IMR-90 (cell line): Measurements from ENCODE around the gene RPS27. TPM values are rescaled to one million over a fixed set of nuclear protein-coding genes. Genes with fewer than 3 reads are reported as not detected.

Experiments
- ATAC-seq: fragments of 200-7000 bp; cut with Tn5 transposase; 2 replicates; pipeline ENCODE4 v1.9.1; 2020; ENCODE audit warnings: low read depth, mild to moderate bottlenecking, moderate library complexity
- BruUV-seq: library from RNA; stranded (reverse); fragments of 400-500 nt; replicated peaks from 2 replicates; lab custom pipeline; 2021; lab: Mats Ljungman, UMichigan
- CTCF ChIA-PET: fragments of 300-600 bp; formaldehyde crosslinking; extraction: SDS; loops from one replicate; lab custom pipeline; 2021; ENCODE audit warnings: antibody characterized with exemption; lab: Yijun Ruan, JAX
- POLR2A ChIA-PET: fragments of 300-600 bp; sonication (Branson Sonifier 250); formaldehyde crosslinking; loops from one replicate; lab custom pipeline; 2022; ENCODE audit warnings: antibody characterized with exemption; ENCODE audit not compliant: unreplicated experiment; lab: Charles Lee
- DNase-seq: peaks from one replicate; pipeline ENCODE4 v3.0.0; 2013
- H2AFZ ChIP-seq: replicated peaks from 2 replicates; pipeline ENCODE3; 2013; ENCODE audit warnings: low read length, mild to moderate bottlenecking; ENCODE audit not compliant: poor library complexity
- H2AK5ac ChIP-seq: 2 replicates; pipeline ENCODE4 v1.6.1; 2013; ENCODE audit warnings: low read depth, low read length, inconsistent platforms
- H2AK9ac ChIP-seq: replicated peaks from 2 replicates; pipeline ENCODE3; 2013; ENCODE audit warnings: mild to moderate bottlenecking, low read depth, low read length, moderate library complexity; ENCODE audit not compliant: poor library complexity
- H2BK120ac ChIP-seq: 2 replicates; pipeline ENCODE4 v1.6.1; 2013; ENCODE audit warnings: low read depth, low read length, inconsistent platforms
- H2BK15ac ChIP-seq: 3 replicates; pipeline ENCODE4 v1.6.1; 2013; ENCODE audit warnings: low read depth, low read length, inconsistent platforms
- H2BK20ac ChIP-seq: 2 replicates; pipeline ENCODE4 v1.6.1; 2013; ENCODE audit warnings: low read depth, mild to moderate bottlenecking, inconsistent platforms, low read length, moderate library complexity
- H2BK5ac ChIP-seq: 2 replicates; pipeline ENCODE4 v1.6.1; 2013; ENCODE audit warnings: mild to moderate bottlenecking, low read depth, low read length, inconsistent platforms; ENCODE audit not compliant: poor library complexity, severe bottlenecking
- H3K14ac ChIP-seq: replicated peaks from 2 replicates; pipeline ENCODE4 v1.6.1; 2013; ENCODE audit warnings: low read depth, low read length, inconsistent platforms
- H3K18ac ChIP-seq: 2 replicates; pipeline ENCODE4 v1.6.1; 2013; ENCODE audit warnings: low read depth, low read length, control low read depth
- H3K23ac ChIP-seq: 2 replicates; pipeline ENCODE4 v1.6.1; 2013; ENCODE audit warnings: low read depth, low read length, inconsistent platforms
- H3K27ac ChIP-seq: 2 replicates; pipeline ENCODE4 v1.5.1; 2013; ENCODE audit warnings: mild to moderate bottlenecking, control low read depth, low read length; ENCODE audit not compliant: insufficient read depth
- H3K27me3 ChIP-seq: 2 replicates; pipeline ENCODE4 v1.6.1; 2013; ENCODE audit warnings: low read length; ENCODE audit not compliant: control insufficient read depth, insufficient read depth
- H3K36me3 ChIP-seq: 2 replicates; pipeline ENCODE4 v1.6.1; 2013; ENCODE audit warnings: low read length, mixed read lengths; ENCODE audit not compliant: control insufficient read depth, insufficient read depth
- H3K4ac ChIP-seq: 2 replicates; pipeline ENCODE4 v1.6.1; 2013; ENCODE audit warnings: low read depth, low read length, inconsistent platforms
- H3K4me1 ChIP-seq: 2 replicates; pipeline ENCODE4 v1.6.1; 2013; ENCODE audit warnings: low read length, mixed read lengths; ENCODE audit not compliant: control insufficient read depth, insufficient read depth
- H3K4me2 ChIP-seq: 2 replicates; pipeline ENCODE4 v1.6.1; 2013; ENCODE audit warnings: low read depth, mild to moderate bottlenecking, control low read depth, low read length, moderate library complexity
- H3K4me3 ChIP-seq: 2 replicates; pipeline ENCODE4 v1.5.1; 2013; ENCODE audit warnings: low read depth, mild to moderate bottlenecking, control low read depth, low read length, moderate library complexity; ENCODE audit not compliant: insufficient read depth
- H3K56ac ChIP-seq: 2 replicates; pipeline ENCODE4 v1.6.1; 2013; ENCODE audit warnings: low read length, inconsistent platforms; ENCODE audit not compliant: insufficient read depth; ENCODE audit errors: extremely low read depth
- H3K79me1 ChIP-seq, 2 experiments: 2 replicates each; pipeline ENCODE4 v1.6.1; 2013; ENCODE audit warnings: low read length in 2 of 2, inconsistent platforms in 1 of 2, low read depth in 1 of 2
- H3K9ac ChIP-seq: 2 replicates; pipeline ENCODE4 v1.6.1; 2013; ENCODE audit warnings: low read depth, low read length, control low read depth
- H3K9me1 ChIP-seq: 2 replicates; pipeline ENCODE4 v1.6.1; 2013; ENCODE audit warnings: low read length, inconsistent platforms; ENCODE audit not compliant: insufficient read depth
- H3K9me3 ChIP-seq: 2 replicates; pipeline ENCODE4 v1.6.1; 2013; ENCODE audit warnings: low read length; ENCODE audit not compliant: control insufficient read depth, insufficient read depth
- H4K20me1 ChIP-seq: 2 replicates; pipeline ENCODE4 v1.6.1; 2013; ENCODE audit warnings: low read length, inconsistent platforms; ENCODE audit not compliant: insufficient read depth
- H4K5ac ChIP-seq: 2 replicates; pipeline ENCODE4 v1.6.1; 2013; ENCODE audit warnings: mild to moderate bottlenecking, low read depth, low read length, control low read depth
- H4K8ac ChIP-seq, 2 experiments: 2 replicates each; pipeline ENCODE4 v1.6.1; 2013; ENCODE audit warnings: low read depth in 2 of 2, low read length in 2 of 2, control low read depth in 1 of 2, inconsistent platforms in 1 of 2
- H4K91ac ChIP-seq: 2 replicates; pipeline ENCODE4 v1.6.1; 2013; ENCODE audit warnings: low read depth, low read length, inconsistent platforms; ENCODE audit not compliant: insufficient read depth
- CTCF ChIP-seq: conservative IDR thresholded peaks from 2 replicates; pipeline ENCODE4 v1.5.1; 2012; ENCODE audit warnings: mild to moderate bottlenecking, low read depth, low read length, improper control_type of control experiment
- WGBS, 2 experiments: methylation state at CpG; one replicate each; pipeline versions ENCODE4 v1.1.5 to v1.1.7; 2013; ENCODE audit warnings: missing lambda C conversion rate in 2 of 2; ENCODE audit not compliant: insufficient read length in 1 of 2; ENCODE audit errors: extremely low coverage in 2 of 2; 5-methylcytosine and 5-hydroxymethylcytosine counted together
- dilution Hi-C: fragments of 300-500 bp; cut with HindIII; formaldehyde crosslinking; loops from one replicate; pipeline ENCODE4 v1.14.3; 2018; ENCODE audit warnings: low sequenced_read_pairs; ENCODE audit not compliant: unreplicated experiment
- in situ Hi-C: fragments of 300-500 bp; cut with MboI; formaldehyde crosslinking; loops from 3 replicates; pipeline ENCODE4 v1.14.3; 2019; ENCODE audit warnings: low sequenced_read_pairs, inconsistent platforms, mixed read lengths
- intact Hi-C: fragments of 100-400 bp; cut with micrococcal nuclease; formaldehyde crosslinking; loops from 2 replicates; pipeline ENCODE4 v1.10.0; 2022
- polyA plus RNA-seq, 3 experiments: library from polyadenylated mRNA; depleted of rRNA; stranded (reverse); fragments of >200 nt; gene quantifications; 2 replicates each; pipeline ENCODE4 v1.2.3, GENCODE V29; 2012; ENCODE audit warnings: low replicate concordance in 1 of 3
- total RNA-seq: library from RNA; depleted of rRNA; stranded (reverse); fragments of >200 nt; gene quantifications from 2 replicates; pipeline ENCODE4 v1.2.3, GENCODE V29; 2012

RPS27 gene
- total and polyA plus RNA-seq, 2 of the 4 experiments (the other 2 are of a cell fraction): 320 to 6,236 TPM

GRCh38 chr1:153970346-153970745 is 20.2 kb upstream of the RPS27 start:
- POLR2A ChIA-PET: no interaction called here
- CTCF ChIA-PET: no interaction called here
- no peak overlapping the region for H2BK20ac ChIP-seq
- H3K4me3 ChIP-seq: no peak overlapping the region
- no peak for TF ChIP-seq CTCF
- H2AFZ ChIP-seq: no peak overlapping the region
- intact Hi-C loops (no loop called here), in situ Hi-C loops (loop anchor here (10.0 to 25.0 kb wide), 2 partner anchors 296 to 433 kb away; partner anchors contain the start of genes ILF2, NPR1, S100A3 and S100A4), dilution Hi-C loops (no loop called here)
- H3K4me2 ChIP-seq: no peak overlapping the region
- peaks cover 11% of the 10 kb centered on the region for H3K9me1 ChIP-seq
- H4K8ac ChIP-seq: no peak overlapping the region
- H4K20me1 ChIP-seq: no peaks in the 10 kb centered on the region
- no peak overlapping the region for H3K23ac ChIP-seq
- H3K56ac ChIP-seq: no peak overlapping the region
- BruUV-seq: no TSS peak
- no peak for DNase-seq
- H3K27me3 ChIP-seq: no peaks in the 10 kb centered on the region
- no peak overlapping the region for H3K27ac ChIP-seq
- H3K9ac ChIP-seq: no peak overlapping the region
- H4K91ac ChIP-seq: no peak overlapping the region
- peaks cover 17% of the 10 kb centered on the region for H3K36me3 ChIP-seq
- H4K5ac ChIP-seq: no peak overlapping the region
- H3K18ac ChIP-seq: no peak overlapping the region
- H2AK5ac ChIP-seq: no peak overlapping the region
- H2AK9ac ChIP-seq: no peak overlapping the region
- H3K4ac ChIP-seq: no peak overlapping the region
- no peak overlapping the region for H3K14ac ChIP-seq
- H2BK5ac ChIP-seq: no peak overlapping the region
- no peaks in the 10 kb centered on the region for H3K4me1 ChIP-seq
- no peaks in the 10 kb centered on the region for H3K9me3 ChIP-seq
- H2BK15ac ChIP-seq: no peak overlapping the region
- WGBS, 2 experiments: no CpG with 5 or more reads among the region's 2 CpGs
- H2BK120ac ChIP-seq: no peak overlapping the region
- ATAC-seq: no peak
- peaks cover 5 to 35% of the 10 kb centered on the region in 2 experiments; a peak in 3 of 4 replicates for H3K79me1 ChIP-seq
